HG03039 (cell line): ENCODE results near the gene TAF1B.

ENCODE experiments used
- ATAC-seq: cut with Tn5 transposase; IDR thresholded peaks from one replicate; pipeline ENCODE4 v1.9.1; 2021; ENCODE audit warnings: mild to moderate bottlenecking, moderate library complexity; ENCODE audit not compliant: unreplicated experiment

The TAF1B gene

GRCh38 chr2:9807555-9808305 is 35.5 kb upstream of the TAF1B start:
- ATAC-seq: no peak

- ATAC-seq: no peak
Observed at GRCh38 chr2:9808334-9809063, 34.8 kb upstream of the TAF1B start.

GRCh38 chr2:9809064-9809356 is 34.3 kb upstream of the TAF1B start:
- ATAC-seq: no peak

- no peak for ATAC-seq
Observed at GRCh38 chr2:9809448-9810088, 33.7 kb upstream of the TAF1B start.

- no peak for ATAC-seq
Observed at GRCh38 chr2:9811216-9811615, 32.1 kb upstream of the TAF1B start.

DNA sequence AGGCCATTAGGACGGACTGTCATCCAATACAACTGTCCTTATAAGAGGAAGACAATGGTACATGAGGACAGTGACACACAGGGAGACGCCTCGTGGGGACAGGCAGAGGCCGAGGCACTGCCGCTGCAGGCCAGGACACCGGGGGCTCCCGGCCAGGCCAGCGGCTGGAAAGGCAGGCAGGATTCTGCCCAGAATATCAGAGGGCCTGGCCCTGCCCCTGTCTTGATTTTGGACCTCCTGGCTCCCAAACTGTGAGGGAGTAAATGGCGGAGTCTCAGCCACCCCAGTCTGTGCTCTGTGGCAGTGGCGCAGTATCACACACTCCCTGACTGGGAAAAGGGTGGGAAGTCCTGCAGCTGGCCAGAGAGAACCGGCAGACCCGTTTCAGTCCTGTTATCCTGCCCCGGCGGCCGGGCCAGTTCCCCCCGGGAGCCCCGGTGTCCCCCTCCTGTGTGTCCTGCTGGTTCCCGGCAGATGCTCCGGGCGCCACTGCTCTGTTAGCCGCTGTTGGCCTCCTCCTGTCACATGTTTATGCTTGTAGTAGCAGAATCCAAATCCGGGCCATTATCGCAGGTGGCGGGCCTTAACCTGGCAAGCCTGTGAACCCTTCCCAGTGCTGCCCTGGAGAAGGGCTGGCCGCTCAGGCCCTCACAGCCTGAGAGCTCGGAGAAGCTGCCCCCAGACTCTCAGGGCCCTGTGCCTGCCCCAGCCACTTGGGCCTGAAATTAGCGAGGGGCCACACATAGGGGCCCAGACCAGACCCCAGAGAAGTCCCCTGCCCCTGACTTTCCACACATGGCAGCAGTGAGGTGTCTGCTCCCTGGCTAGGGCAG is 31.4 kb upstream of the TAF1B start:
- ATAC-seq: no peak

- ATAC-seq: no peak
Observed at GRCh38 chr2:9812945-9813311, 30.3 kb upstream of the TAF1B start.

DNA sequence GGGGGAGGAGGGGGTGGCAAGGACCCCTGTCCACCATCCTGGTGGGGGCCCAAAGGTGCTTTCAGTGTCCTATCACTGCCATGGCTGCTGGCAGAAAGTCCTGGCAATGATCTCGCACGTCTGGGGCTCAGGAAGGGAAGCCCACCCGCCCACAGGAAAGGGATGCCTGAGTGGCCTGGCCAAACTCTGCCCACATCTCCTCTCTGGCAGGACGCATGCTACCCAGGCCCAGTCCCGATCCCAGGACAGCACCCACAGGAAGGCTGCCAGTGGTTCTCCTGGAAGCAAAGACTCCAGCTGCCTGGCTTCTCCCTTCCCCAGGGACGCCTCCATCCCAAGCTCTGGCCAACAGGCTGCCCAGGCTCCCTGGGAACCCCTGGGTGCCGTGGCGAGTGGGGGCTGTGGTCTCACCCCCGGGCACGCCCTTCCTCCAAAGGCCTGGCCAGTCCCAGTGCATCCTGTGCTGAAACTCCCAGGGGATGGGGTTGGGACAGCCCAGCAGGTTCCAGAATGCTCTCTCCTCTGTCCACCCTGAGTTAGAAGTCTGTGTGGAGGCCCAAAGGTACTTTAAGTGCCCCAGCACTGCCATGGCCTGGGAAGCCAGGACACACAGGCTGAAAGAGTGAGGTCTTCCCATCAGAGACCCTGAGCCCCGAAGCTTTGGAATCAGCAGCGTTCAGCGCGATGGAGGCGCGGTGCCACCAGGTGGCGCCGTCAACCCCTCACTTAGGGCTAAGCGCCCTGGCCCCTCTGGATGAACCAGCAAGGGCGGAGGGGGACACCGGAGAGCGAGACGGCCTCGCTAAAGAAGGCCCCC is 29.8 kb upstream of the TAF1B start:
- ATAC-seq: no peak

- no peak for ATAC-seq
Observed at GRCh38 chr2:9814129-9814868, 29.0 kb upstream of the TAF1B start.

GRCh38 chr2:9815076-9815475 is 28.2 kb upstream of the TAF1B start:
- ATAC-seq: no peak

DNA sequence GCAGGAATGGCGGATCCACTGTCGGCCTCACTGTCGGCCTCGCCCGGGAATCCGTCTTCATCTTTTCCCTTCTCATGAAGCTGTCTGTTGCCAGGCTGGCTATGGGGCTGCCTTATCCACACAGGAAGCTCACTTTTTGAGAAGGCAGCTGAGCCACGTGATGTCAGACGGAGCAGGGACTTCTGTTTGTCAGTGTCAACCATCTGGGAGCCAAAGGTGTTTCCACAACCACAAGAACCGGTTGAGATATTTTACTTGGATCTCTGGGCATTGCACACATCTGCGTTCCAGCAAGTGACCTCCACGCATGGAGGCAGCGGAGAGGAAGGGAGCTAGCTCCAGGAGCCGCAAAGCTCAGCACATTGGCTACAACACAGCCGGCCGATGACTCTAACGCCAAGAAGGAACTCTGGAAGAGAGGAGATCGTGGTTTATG is 27.4 kb upstream of the TAF1B start:
- no peak for ATAC-seq

GRCh38 chr2:9818097-9818496 is 25.2 kb upstream of the TAF1B start:
- no peak for ATAC-seq

DNA sequence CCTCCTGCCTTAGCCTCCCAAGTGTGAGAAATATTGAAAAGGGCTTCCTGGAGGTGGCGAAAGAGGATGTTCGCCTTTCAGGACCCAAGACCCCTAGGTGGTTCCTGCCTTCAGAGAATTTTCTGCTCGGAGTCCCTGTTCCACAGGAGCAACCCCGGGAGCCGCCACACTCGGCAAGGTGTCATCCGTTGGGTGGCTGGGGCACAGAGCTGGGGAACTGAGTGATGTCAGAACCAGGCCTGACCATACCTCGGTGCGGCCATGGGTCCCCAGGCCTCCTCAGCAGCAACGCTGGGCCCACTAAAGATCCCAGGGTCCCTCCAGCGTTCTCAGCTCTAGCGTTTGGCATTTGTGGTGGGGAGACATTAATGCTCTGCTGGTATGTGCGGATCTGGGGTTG is 23.7 kb upstream of the TAF1B start:
- ATAC-seq: no peak

- ATAC-seq: no peak
Observed at GRCh38 chr2:9820020-9820973, 23.0 kb upstream of the TAF1B start.

DNA sequence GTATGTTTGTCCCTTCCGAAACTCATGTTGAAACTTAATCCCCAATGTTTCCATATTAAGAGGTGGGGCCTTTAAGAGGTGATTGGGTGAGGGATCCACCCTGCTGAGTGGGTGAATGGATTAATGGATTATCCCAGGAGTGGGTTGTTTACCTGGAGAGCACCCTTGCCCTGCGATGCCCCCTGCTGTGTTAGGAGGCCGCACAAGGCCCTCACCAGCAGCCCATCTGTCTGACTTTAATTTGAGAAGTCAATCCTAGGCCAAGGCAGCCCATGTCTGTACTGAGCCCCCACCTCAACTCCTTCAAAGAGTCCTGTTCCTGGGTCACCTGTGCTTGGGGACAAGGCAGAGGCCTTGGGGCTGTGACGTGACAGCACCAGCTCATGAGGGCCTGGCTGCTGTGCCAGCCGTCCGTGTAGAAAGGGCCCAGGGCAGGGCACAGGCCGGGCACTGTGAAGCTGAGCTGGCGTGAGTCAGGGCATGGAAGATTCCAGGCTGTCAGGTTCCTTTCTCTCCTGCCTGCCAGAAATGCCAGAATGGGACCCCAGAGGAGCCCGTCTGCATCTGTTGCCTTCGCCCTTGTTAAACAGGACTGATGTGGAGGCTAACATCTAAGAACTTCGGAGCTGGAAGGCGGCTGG is 21.3 kb upstream of the TAF1B start:
- no peak for ATAC-seq

- no peak for ATAC-seq
Observed at GRCh38 chr2:9824441-9824840, 18.8 kb upstream of the TAF1B start.

GRCh38 chr2:9824956-9825720 is 18.1 kb upstream of the TAF1B start:
- no peak for ATAC-seq
